MG63 (cell line): ENCODE measurements around the gene HNRNPA3. TPM values are rescaled to one million over a fixed set of nuclear protein-coding genes. Genes with fewer than 3 reads are reported as not detected.

Experiments
- DNase-seq: peaks from one replicate; pipeline ENCODE4 v3.0.0-alpha.2; 2020
- H3K27me3 ChIP-seq: fragments of 250-450 bp; sonication (Bioruptor Pico); 2 replicates; pipeline ENCODE4 v1.5.1; 2020; ENCODE audit warnings: mild to moderate bottlenecking, moderate library complexity
- H3K36me3 ChIP-seq: fragments of 250-450 bp; sonication (Bioruptor Pico); 2 replicates; pipeline ENCODE4 v1.5.1; 2020; ENCODE audit warnings: mild to moderate bottlenecking, moderate library complexity
- H3K4me3 ChIP-seq: fragments of 250-450 bp; sonication (Bioruptor Pico); 2 replicates; pipeline ENCODE4 v1.5.1; 2020; ENCODE audit warnings: mild to moderate bottlenecking, moderate library complexity
- H3K9me3 ChIP-seq: fragments of 250-450 bp; sonication (Bioruptor Pico); 2 replicates; pipeline ENCODE4 v1.5.1; 2020; ENCODE audit warnings: mild to moderate bottlenecking, moderate library complexity
- total RNA-seq: library from RNA; depleted of rRNA; stranded (reverse); fragments of >200 nt; shearing (Covaris generic); gene quantifications from 2 replicates; pipeline ENCODE4 v1.2.3, GENCODE V29; 2014; ENCODE audit warnings: low replicate concordance; rRNA removed

Gene HNRNPA3
- total RNA-seq, 1 experiment from 2014 or later = 21.1 TPM

DNA sequence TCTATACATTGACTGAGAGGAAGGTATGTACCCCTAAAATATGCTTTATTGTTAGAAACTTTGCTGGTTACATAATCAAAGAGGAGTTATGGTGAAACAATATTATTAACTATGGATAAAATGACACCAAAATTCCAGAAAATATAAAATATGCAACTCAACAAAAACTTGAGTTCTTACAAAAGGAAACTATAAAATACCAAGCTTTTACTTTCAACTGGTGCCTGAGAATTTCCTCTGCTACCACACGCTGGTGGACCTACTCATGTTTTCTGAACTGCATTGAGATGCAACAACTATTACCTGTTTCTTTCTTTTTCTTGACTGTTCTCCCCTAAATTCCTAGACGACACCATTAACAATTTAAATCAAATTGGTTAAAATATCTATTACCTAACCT lies 60.2 kb downstream of the HNRNPA3 start:
- no peaks in the 10 kb centered on the region for H3K9me3 ChIP-seq
- H3K4me3 ChIP-seq = no peak overlapping the region
- H3K36me3 ChIP-seq = no peaks in the 10 kb centered on the region
- no peaks in the 10 kb centered on the region for H3K27me3 ChIP-seq
- no peak for DNase-seq

DNA sequence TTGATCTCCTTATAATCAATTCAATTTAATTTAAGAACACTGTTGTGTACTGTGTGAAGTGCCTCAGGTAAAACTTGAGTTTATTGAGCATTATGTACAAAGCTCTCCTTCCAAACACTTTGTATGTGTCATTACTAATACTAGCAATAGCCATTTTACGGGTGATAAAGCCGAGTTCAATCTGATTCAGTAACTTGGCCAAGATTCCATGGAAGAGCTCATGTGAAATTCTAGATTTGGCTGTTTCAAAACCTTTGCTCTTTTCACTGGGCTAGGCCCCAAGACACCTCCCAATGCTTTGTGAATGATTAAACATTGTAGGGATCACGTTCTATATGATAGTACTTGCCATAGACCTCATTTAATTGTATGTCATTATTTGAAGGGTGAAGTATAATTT lies 60.8 kb downstream of the HNRNPA3 start:
- Histone ChIP-seq H3K27me3 (no peaks in the 10 kb centered on the region), H3K4me3 (no peak overlapping the region)

More for the DNA sequence above, 60.8 kb downstream of the HNRNPA3 start:
- no peaks in the 10 kb centered on the region for H3K9me3 ChIP-seq
- H3K36me3 ChIP-seq = no peaks in the 10 kb centered on the region
- DNase-seq = peak; percentile 67

Other genes with a start within 250 kb of the HNRNPA3 start
- gene NFE2L2, start 51.9 kb downstream of the HNRNPA3 start, total RNA-seq = 71.7 and 97.4 TPM in 2 replicates
- 31.0 and 43.5 TPM in 2 replicates for gene AGPS, start 180.0 kb downstream of the HNRNPA3 start, total RNA-seq